GM23338 (cell line): ENCODE results near the gene ELMO3. TPM values are rescaled to one million over a fixed set of nuclear protein-coding genes. Genes with fewer than 3 reads are reported as not detected.

Source experiments
- ATAC-seq: fragments of 200-7000 bp; cut with Tn5 transposase; 3 replicates; pipeline ENCODE4 v1.9.1; 2020
- DNase-seq: peaks from one replicate; pipeline ENCODE4 v3.0.0-alpha.2; 2015; ENCODE audit warnings: low spot score
- H2AFZ ChIP-seq: fragments of 200-600 bp; sonication (generic); 2 replicates; pipeline ENCODE4 v1.8.0; 2016; ENCODE audit warnings: antibody characterized with exemption, mild to moderate bottlenecking, moderate library complexity
- H3F3A ChIP-seq: fragments of 200-600 bp; sonication (generic); replicated peaks from 2 replicates; pipeline ENCODE4 v1.8.0; 2017; ENCODE audit warnings: antibody characterized with exemption, mixed run types, low read depth
- H3K27ac ChIP-seq: fragments of 200-600 bp; sonication (generic); 2 replicates; pipeline ENCODE4 v1.6.1; 2016; ENCODE audit warnings: low read depth
- H3K27me3 ChIP-seq: fragments of 200-600 bp; sonication (generic); 2 replicates; pipeline ENCODE4 v1.8.0; 2016; ENCODE audit warnings: mild to moderate bottlenecking, mixed run types, moderate library complexity; ENCODE audit not compliant: insufficient read depth
- H3K36me3 ChIP-seq: fragments of 200-600 bp; sonication (generic); 2 replicates; pipeline ENCODE4 v1.8.0; 2016; ENCODE audit warnings: mild to moderate bottlenecking; ENCODE audit not compliant: insufficient read depth
- H3K4me1 ChIP-seq: fragments of 200-600 bp; sonication (generic); 2 replicates; pipeline ENCODE4 v1.8.0; 2016; ENCODE audit warnings: mild to moderate bottlenecking, moderate library complexity; ENCODE audit not compliant: insufficient read depth
- H3K4me2 ChIP-seq: fragments of 200-600 bp; sonication (generic); 2 replicates; pipeline ENCODE4 v1.7.1; 2017; ENCODE audit warnings: mixed run types
- H3K4me3 ChIP-seq: fragments of 200-600 bp; sonication (generic); 2 replicates; pipeline ENCODE4 v1.6.1; 2016; ENCODE audit warnings: mixed run types
- H3K79me2 ChIP-seq: fragments of 200-600 bp; sonication (generic); replicated peaks from 2 replicates; pipeline ENCODE4 v1.8.0; 2017; ENCODE audit warnings: mild to moderate bottlenecking; ENCODE audit not compliant: insufficient read depth
- H3K9me2 ChIP-seq: fragments of 200-600 bp; sonication (generic); 2 replicates; pipeline ENCODE4 v1.8.0; 2017; ENCODE audit not compliant: insufficient read depth
- H4K20me1 ChIP-seq: fragments of 200-600 bp; sonication (generic); replicated peaks from 2 replicates; pipeline ENCODE4 v1.8.0; 2017; ENCODE audit warnings: mild to moderate bottlenecking; ENCODE audit not compliant: insufficient read depth
- H3K27ac Mint-ChIP-seq: 2 replicates; pipeline ENCODE4 v1.8.0; 2020; ENCODE audit warnings: inconsistent platforms, mild to moderate bottlenecking, moderate library complexity, mixed read lengths
- H3K27me3 Mint-ChIP-seq: 3 replicates; pipeline ENCODE4 v1.8.0; 2022; ENCODE audit warnings: low read depth, mild to moderate bottlenecking, moderate library complexity, mixed read lengths, inconsistent platforms; ENCODE audit not compliant: insufficient read depth, poor library complexity
- H3K36me3 Mint-ChIP-seq: 3 replicates; pipeline ENCODE4 v1.8.0; 2021; ENCODE audit warnings: low read depth, mild to moderate bottlenecking, inconsistent platforms, moderate library complexity, mixed read lengths
- H3K4me1 Mint-ChIP-seq: 3 replicates; pipeline ENCODE4 v1.8.0; 2020; ENCODE audit warnings: mild to moderate bottlenecking, inconsistent platforms, mixed read lengths
- H3K4me3 Mint-ChIP-seq: 3 replicates; pipeline ENCODE4 v1.8.0; 2021; ENCODE audit warnings: moderate library complexity, mild to moderate bottlenecking, inconsistent platforms, mixed read lengths
- H3K9me3 Mint-ChIP-seq: 3 replicates; pipeline ENCODE4 v1.8.0; 2020; ENCODE audit warnings: moderate library complexity, mild to moderate bottlenecking, inconsistent platforms, mixed read lengths
- CREB1 ChIP-seq: fragments of 250-450 bp; sonication (Bioruptor Pico); IDR thresholded peaks from 2 replicates; pipeline ENCODE4 v1.5.0; 2020; ENCODE audit warnings: low read depth, mild to moderate bottlenecking, moderate library complexity
- EZH2 ChIP-seq: fragments of 200-600 bp; sonication (generic); IDR thresholded peaks from one replicate; pipeline ENCODE4 v1.8.0; 2017; ENCODE audit warnings: antibody characterized with exemption, mild to moderate bottlenecking, low read depth; ENCODE audit not compliant: unreplicated experiment
- JUNB ChIP-seq: IDR thresholded peaks from one replicate; pipeline ENCODE4 v1.6.1; 2016; ENCODE audit warnings: antibody characterized with exemption; ENCODE audit not compliant: unreplicated experiment
- POLR2AphosphoS5 ChIP-seq: IDR thresholded peaks from 2 replicates; pipeline ENCODE4 v1.6.1; 2016; ENCODE audit warnings: antibody characterized with exemption, low read depth
- STAT1 ChIP-seq: IDR thresholded peaks from one replicate; pipeline ENCODE4 v1.6.1; 2016; ENCODE audit warnings: antibody characterized with exemption; ENCODE audit not compliant: unreplicated experiment
- polyA plus RNA-seq: library from polyadenylated mRNA; unstranded; fragments of >200 nt; fragmentation: Nextera tagmentation; extraction: Ambion mirVana; gene quantifications from 2 replicates; pipeline ENCODE4 v1.2.1, GENCODE V29; 2016
- total RNA-seq: library from RNA; depleted of rRNA; stranded (reverse); fragments of >200 nt; shearing (Covaris generic); gene quantifications from 2 replicates; pipeline ENCODE4 v1.2.3, GENCODE V29; 2014
- TF ChIP-seq, protein P1 (sequence below), 2 experiments: fragments of 200-600 bp in 1 of 2; sonication (generic) in 1 of 2; conservative IDR thresholded peaks; 2 replicates each; pipeline versions ENCODE4 v1.5.1 to v1.6.1; 2016 to 2017; ENCODE audit warnings: antibody characterized with exemption in 2 of 2, low read depth in 2 of 2, mild to moderate bottlenecking in 2 of 2, moderate library complexity in 1 of 2
- TF ChIP-seq, protein P2 (sequence below): fragments of 250-450 bp; sonication (Bioruptor Pico); IDR thresholded peaks from 2 replicates; pipeline ENCODE4 v1.5.0; 2020; ENCODE audit warnings: mild to moderate bottlenecking, moderate library complexity

The ELMO3 gene
- total and polyA plus RNA-seq, 2 experiments from 2014 or later: 4.7 to 16.2 TPM

DNA sequence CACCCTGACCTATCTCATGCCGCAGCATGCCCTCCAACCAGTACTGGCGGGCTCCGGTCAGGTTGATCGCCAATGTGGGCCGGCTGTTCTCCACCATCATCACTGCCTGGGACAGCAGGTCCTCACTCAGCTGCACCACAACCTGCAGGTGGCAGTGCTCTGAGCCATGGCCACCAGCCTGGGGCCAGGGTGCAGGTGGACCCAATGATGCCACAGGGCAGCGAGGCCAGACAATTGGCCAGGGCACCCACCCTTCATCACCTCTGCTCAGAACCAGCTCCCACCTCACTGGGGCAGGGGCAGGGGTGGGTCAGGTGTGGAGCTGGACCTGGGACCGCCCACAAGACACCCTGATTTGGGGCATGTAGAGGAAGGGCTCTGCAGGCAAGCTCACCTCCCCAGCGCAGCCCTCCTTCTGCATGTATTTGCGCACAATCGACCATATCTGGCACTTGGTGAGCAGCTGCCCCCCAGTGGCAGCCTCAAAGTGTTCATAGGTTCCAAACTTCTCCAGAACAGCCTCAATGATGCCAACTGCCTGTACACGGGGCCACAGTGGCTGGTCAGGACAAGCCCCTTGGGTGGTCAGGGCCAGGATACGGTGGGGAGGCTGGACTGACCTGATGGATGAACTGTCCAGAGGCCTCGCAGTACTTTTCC is 19.4 kb upstream of the ELMO3 start:
- Histone ChIP-seq H2AFZ (no peak overlapping the region), H3K27ac (no peak overlapping the region), H3K4me2 (no peak overlapping the region), H3K4me3 (no peak overlapping the region), H3F3A (peaks cover 10% of the 10 kb centered on the region; the same call in 1 of the 2 replicates), H3K36me3 (no peaks in the 10 kb centered on the region), H3K27me3 (peaks cover 39% of the 10 kb centered on the region), H4K20me1 (peaks cover 4% of the 10 kb centered on the region; the same call in 1 of the 2 replicates), H3K4me1 (peaks cover 17% of the 10 kb centered on the region), H3K79me2 (peaks cover 10% of the 10 kb centered on the region), H3K9me2 (no peaks in the 10 kb centered on the region)
- Mint-ChIP-seq H3K4me1 (peaks cover 12% of the 10 kb centered on the region), H3K36me3 (peaks cover 3% of the 10 kb centered on the region; the same call in 2 of the 3 replicates), H3K27me3 (peaks cover 45% of the 10 kb centered on the region), H3K4me3 (0 out of 3 replicates have a peak overlapping the region, but pooled peaks have one; percentile 70), H3K27ac (no peak overlapping the region), H3K9me3 (no peaks in the 10 kb centered on the region; the same call in 2 of the 3 replicates)
- DNase-seq: no peak
- ATAC-seq: no peak; the same call in 2 of the 3 replicates
- TF ChIP-seq, protein P1, sequence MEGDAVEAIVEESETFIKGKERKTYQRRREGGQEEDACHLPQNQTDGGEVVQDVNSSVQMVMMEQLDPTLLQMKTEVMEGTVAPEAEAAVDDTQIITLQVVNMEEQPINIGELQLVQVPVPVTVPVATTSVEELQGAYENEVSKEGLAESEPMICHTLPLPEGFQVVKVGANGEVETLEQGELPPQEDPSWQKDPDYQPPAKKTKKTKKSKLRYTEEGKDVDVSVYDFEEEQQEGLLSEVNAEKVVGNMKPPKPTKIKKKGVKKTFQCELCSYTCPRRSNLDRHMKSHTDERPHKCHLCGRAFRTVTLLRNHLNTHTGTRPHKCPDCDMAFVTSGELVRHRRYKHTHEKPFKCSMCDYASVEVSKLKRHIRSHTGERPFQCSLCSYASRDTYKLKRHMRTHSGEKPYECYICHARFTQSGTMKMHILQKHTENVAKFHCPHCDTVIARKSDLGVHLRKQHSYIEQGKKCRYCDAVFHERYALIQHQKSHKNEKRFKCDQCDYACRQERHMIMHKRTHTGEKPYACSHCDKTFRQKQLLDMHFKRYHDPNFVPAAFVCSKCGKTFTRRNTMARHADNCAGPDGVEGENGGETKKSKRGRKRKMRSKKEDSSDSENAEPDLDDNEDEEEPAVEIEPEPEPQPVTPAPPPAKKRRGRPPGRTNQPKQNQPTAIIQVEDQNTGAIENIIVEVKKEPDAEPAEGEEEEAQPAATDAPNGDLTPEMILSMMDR (conservative IDR thresholded peaks at IDR 0.05; ENCODE audit: low read depth in 2 of 2): peak; percentile 22 to 62; a peak in 2 of 4 replicates
- no peak for TF ChIP-seq STAT1

DNA sequence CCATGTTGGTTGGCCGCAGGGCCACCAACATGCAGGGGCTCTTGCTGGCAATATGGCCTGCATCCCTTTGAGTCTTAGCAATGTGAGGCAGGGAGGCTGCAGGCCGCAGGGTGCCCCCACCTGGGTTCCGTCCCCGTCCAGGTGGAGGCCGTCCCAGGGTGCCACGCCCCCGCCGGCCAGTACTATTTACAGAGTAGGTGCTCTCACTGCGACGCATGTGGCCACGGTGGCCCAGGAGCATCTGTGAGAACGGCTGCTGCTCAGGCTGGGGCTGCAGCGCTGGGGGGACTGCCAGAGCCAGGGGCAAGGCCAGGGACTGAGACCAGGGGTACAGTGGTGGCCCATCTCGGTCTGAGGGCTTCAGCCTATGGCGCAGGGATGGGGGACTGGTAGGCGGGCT is 18.8 kb upstream of the ELMO3 start:
- H3K27ac ChIP-seq: no peak overlapping the region
- no peak overlapping the region for H3K4me3 ChIP-seq
- H3K4me3 Mint-ChIP-seq: no peak overlapping the region
- H3K4me2 ChIP-seq: no peak overlapping the region
- no peaks in the 10 kb centered on the region for H3K9me2 ChIP-seq
- H3F3A ChIP-seq: peaks cover 7% of the 10 kb centered on the region; the same call in 1 of the 2 replicates
- H3K9me3 Mint-ChIP-seq: no peaks in the 10 kb centered on the region; the same call in 1 of the 3 replicates
- no peak overlapping the region for H3K27ac Mint-ChIP-seq
- no peak overlapping the region for H2AFZ ChIP-seq
- H3K36me3 Mint-ChIP-seq: peaks cover 3% of the 10 kb centered on the region; the same call in 2 of the 3 replicates
- H4K20me1 ChIP-seq: peaks cover 4% of the 10 kb centered on the region; the same call in 1 of the 2 replicates
- peaks cover 19% of the 10 kb centered on the region for H3K4me1 ChIP-seq
- peaks cover 39% of the 10 kb centered on the region for H3K27me3 ChIP-seq
- peaks cover 15% of the 10 kb centered on the region for H3K4me1 Mint-ChIP-seq
- TF ChIP-seq CREB1 (CRISPR knock-in tag): no peak
- no peaks in the 10 kb centered on the region for H3K36me3 ChIP-seq
- peaks cover 10% of the 10 kb centered on the region for H3K79me2 ChIP-seq
- H3K27me3 Mint-ChIP-seq: peaks cover 45% of the 10 kb centered on the region
- DNase-seq (no peak), ATAC-seq (no peak)

DNA sequence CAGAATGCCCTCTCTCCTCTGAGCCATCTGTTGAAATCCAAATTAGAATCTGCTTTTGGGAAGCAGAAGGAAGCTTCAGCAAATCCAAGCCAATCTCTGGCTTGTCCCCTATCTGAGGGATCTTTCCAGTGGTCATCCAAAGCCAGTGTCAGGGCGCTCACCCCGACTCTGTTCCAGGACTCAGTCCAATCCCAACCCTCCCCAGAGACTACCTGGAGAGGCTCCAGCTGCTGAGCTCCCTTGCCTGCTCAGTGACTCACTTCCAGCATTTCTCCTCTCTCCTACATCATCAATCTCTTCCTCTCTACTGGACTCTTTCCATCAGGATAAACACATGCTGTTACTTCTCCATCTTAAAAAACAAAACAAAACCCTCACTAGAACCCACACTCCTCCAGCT is 17.6 kb upstream of the ELMO3 start:
- Histone ChIP-seq H3F3A (peaks cover 3% of the 10 kb centered on the region; the same call in 1 of the 2 replicates), H3K79me2 (peaks cover 10% of the 10 kb centered on the region), H3K4me2 (no peak overlapping the region), H3K4me3 (no peak overlapping the region), H3K27ac (no peak overlapping the region), H3K4me1 (peaks cover 24% of the 10 kb centered on the region), H3K27me3 (peaks cover 38% of the 10 kb centered on the region), H4K20me1 (no peaks in the 10 kb centered on the region; the same call in 1 of the 2 replicates), H3K36me3 (no peaks in the 10 kb centered on the region), H2AFZ (no peak overlapping the region), H3K9me2 (no peaks in the 10 kb centered on the region)
- Mint-ChIP-seq H3K36me3 (peaks cover 3% of the 10 kb centered on the region; the same call in 2 of the 3 replicates), H3K4me1 (peaks cover 21% of the 10 kb centered on the region), H3K27me3 (peaks cover 47% of the 10 kb centered on the region), H3K27ac (no peak overlapping the region), H3K9me3 (no peaks in the 10 kb centered on the region; the same call in 1 of the 3 replicates), H3K4me3 (no peak overlapping the region)
- DNase-seq: no peak
- ATAC-seq: no peak
- TF ChIP-seq CREB1 (CRISPR knock-in tag) (no peak), EZH2 (no peak), POLR2AphosphoS5 (no peak), JUNB (no peak)
- TF ChIP-seq, protein P2, sequence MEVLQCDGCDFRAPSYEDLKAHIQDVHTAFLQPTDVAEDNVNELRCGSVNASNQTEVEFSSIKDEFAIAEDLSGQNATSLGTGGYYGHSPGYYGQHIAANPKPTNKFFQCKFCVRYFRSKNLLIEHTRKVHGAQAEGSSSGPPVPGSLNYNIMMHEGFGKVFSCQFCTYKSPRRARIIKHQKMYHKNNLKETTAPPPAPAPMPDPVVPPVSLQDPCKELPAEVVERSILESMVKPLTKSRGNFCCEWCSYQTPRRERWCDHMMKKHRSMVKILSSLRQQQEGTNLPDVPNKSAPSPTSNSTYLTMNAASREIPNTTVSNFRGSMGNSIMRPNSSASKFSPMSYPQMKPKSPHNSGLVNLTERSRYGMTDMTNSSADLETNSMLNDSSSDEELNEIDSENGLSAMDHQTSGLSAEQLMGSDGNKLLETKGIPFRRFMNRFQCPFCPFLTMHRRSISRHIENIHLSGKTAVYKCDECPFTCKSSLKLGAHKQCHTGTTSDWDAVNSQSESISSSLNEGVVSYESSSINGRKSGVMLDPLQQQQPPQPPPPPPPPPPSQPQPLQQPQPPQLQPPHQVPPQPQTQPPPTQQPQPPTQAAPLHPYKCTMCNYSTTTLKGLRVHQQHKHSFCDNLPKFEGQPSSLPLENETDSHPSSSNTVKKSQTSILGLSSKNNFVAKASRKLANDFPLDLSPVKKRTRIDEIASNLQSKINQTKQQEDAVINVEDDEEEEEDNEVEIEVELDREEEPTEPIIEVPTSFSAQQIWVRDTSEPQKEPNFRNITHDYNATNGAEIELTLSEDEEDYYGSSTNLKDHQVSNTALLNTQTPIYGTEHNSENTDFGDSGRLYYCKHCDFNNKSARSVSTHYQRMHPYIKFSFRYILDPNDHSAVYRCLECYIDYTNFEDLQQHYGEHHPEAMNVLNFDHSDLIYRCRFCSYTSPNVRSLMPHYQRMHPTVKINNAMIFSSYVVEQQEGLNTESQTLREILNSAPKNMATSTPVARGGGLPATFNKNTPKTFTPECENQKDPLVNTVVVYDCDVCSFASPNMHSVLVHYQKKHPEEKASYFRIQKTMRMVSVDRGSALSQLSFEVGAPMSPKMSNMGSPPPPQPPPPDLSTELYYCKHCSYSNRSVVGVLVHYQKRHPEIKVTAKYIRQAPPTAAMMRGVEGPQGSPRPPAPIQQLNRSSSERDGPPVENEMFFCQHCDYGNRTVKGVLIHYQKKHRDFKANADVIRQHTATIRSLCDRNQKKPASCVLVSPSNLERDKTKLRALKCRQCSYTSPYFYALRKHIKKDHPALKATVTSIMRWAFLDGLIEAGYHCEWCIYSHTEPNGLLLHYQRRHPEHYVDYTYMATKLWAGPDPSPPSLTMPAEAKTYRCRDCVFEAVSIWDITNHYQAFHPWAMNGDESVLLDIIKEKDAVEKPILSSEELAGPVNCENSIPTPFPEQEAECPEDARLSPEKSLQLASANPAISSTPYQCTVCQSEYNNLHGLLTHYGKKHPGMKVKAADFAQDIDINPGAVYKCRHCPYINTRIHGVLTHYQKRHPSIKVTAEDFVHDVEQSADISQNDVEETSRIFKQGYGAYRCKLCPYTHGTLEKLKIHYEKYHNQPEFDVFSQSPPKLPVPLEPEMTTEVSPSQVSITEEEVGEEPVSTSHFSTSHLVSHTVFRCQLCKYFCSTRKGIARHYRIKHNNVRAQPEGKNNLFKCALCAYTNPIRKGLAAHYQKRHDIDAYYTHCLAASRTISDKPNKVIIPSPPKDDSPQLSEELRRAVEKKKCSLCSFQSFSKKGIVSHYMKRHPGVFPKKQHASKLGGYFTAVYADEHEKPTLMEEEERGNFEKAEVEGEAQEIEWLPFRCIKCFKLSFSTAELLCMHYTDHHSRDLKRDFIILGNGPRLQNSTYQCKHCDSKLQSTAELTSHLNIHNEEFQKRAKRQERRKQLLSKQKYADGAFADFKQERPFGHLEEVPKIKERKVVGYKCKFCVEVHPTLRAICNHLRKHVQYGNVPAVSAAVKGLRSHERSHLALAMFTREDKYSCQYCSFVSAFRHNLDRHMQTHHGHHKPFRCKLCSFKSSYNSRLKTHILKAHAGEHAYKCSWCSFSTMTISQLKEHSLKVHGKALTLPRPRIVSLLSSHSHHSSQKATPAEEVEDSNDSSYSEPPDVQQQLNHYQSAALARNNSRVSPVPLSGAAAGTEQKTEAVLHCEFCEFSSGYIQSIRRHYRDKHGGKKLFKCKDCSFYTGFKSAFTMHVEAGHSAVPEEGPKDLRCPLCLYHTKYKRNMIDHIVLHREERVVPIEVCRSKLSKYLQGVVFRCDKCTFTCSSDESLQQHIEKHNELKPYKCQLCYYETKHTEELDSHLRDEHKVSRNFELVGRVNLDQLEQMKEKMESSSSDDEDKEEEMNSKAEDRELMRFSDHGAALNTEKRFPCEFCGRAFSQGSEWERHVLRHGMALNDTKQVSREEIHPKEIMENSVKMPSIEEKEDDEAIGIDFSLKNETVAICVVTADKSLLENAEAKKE (CRISPR knock-in tag): no peak
